ENCODE results near the gene TMEM134. TPM values are rescaled to one million over a fixed set of nuclear protein-coding genes. Genes with fewer than 3 reads are reported as not detected.
A peak's percentile ranks its signal among the peaks of the same experiment; 100 is the strongest.

The TMEM134 gene
- total and polyA plus RNA-seq, 9 of the 15 experiments (the other 6 are each of a cell fraction or from before 2014, with no cell fraction given), result 0.63 to 48.4 (median 10.7) TPM

DNA sequence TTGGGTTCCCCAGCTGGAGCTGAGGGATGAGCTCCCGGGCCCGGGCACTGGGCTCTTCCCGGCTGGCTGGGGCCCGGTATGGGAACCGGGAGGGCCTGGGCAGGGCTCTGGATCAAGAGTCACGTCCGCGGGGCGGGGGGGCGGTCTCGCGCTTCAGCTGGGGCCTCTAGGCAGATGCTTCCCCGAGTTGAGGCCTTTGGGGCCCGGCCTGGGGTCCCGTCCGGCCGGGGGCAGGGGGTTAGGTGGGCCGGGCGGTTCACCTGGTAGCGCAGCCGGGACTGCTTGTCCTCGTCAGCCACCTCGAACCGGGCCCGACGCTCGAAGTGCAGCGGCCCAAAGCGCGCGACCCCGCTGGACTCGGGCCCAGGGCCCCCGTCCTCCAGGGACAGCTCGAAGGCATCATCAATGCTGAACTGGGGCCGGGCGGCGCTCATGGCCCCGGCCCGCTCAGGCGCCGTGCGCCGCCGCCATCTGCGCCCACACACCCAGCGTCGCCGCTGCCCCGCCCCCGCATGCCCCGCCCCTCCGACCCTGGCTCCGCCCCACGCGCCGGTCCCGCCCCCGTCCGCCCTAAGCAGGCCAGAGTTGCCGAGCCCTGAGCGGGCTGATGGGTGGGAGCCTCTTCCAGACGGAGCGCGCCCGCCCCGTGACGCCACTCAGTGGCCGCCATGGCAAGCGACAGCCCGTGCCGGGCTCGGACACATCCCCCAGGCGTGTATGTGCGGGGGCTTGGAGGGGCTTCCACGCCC lies at the start of gene TMEM134 (continued):
- TF ChIP-seq ZNF511 (CRISPR knock-in tag; IDR thresholded peaks at IDR 0.05) (peak; percentile 38; the same call in 1 of the 2 replicates), ZNF79 (CRISPR knock-in tag; IDR thresholded peaks at IDR 0.05; ENCODE audit: low read depth) (no peak), ZMIZ1 (IDR thresholded peaks at IDR 0.05; ENCODE audit: low read depth in 2 of 2, low read length in 2 of 2) (peak; percentile 24 to 91; a peak in 2 of 4 replicates), ZHX1 (conservative IDR thresholded peaks at IDR 0.05; ENCODE audit: low read length) (0 out of 2 replicates have a peak, but pooled peaks have one; percentile 69), CC2D1A (IDR thresholded peaks at IDR 0.05) (no peak), TAF1 (IDR thresholded peaks at IDR 0.05; ENCODE audit: control insufficient read depth, extremely low read depth, insufficient read depth, low read length, severe bottlenecking) (peak; percentile 77), ZNF347 (CRISPR knock-in tag; IDR thresholded peaks at IDR 0.05; ENCODE audit: low read depth) (no peak), MCM2 (IDR thresholded peaks at IDR 0.05; ENCODE audit: low read depth) (no peak), MAFF (IDR thresholded peaks at IDR 0.05; ENCODE audit: low read length) (no peak), SRSF3 (IDR thresholded peaks at IDR 0.05; ENCODE audit: insufficient read depth, low read length) (no peak), STAG1 (CRISPR knock-in tag; IDR thresholded peaks at IDR 0.05; ENCODE audit: borderline replicate concordance) (no peak), SIRT6 (IDR thresholded peaks at IDR 0.05; ENCODE audit: low read depth, low read length) (no peak), NFIC (IDR thresholded peaks at IDR 0.05) (0 out of 2 replicates have a peak, but pooled peaks have one; percentile 41), POLR3A (IDR thresholded peaks at IDR 0.05; ENCODE audit: borderline replicate concordance, extremely low read depth, insufficient read depth, insufficient read length) (no peak)
- TF ChIP-seq, protein P1, sequence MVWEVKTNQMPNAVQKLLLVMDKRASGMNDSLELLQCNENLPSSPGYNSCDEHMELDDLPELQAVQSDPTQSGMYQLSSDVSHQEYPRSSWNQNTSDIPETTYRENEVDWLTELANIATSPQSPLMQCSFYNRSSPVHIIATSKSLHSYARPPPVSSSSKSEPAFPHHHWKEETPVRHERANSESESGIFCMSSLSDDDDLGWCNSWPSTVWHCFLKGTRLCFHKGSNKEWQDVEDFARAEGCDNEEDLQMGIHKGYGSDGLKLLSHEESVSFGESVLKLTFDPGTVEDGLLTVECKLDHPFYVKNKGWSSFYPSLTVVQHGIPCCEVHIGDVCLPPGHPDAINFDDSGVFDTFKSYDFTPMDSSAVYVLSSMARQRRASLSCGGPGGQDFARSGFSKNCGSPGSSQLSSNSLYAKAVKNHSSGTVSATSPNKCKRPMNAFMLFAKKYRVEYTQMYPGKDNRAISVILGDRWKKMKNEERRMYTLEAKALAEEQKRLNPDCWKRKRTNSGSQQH (CRISPR knock-in tag; IDR thresholded peaks at IDR 0.05), result no peak
- TF ChIP-seq, protein P2, sequence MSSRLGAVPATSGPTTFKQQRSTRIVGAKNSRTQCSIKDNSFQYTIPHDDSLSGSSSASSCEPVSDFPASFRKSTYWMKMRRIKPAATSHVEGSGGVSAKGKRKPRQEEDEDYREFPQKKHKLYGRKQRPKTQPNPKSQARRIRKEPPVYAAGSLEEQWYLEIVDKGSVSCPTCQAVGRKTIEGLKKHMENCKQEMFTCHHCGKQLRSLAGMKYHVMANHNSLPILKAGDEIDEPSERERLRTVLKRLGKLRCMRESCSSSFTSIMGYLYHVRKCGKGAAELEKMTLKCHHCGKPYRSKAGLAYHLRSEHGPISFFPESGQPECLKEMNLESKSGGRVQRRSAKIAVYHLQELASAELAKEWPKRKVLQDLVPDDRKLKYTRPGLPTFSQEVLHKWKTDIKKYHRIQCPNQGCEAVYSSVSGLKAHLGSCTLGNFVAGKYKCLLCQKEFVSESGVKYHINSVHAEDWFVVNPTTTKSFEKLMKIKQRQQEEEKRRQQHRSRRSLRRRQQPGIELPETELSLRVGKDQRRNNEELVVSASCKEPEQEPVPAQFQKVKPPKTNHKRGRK (tag; IDR thresholded peaks at IDR 0.05), result no peak

Data from K562 (cell line).